ENCODE data around the gene ACER3.
"Not testable (repeated sequence)": the region's sequence is repeated elsewhere in the genome, so short reads cannot be mapped to it uniquely, and the experiment has no call there.

ACER3 gene

DNA sequence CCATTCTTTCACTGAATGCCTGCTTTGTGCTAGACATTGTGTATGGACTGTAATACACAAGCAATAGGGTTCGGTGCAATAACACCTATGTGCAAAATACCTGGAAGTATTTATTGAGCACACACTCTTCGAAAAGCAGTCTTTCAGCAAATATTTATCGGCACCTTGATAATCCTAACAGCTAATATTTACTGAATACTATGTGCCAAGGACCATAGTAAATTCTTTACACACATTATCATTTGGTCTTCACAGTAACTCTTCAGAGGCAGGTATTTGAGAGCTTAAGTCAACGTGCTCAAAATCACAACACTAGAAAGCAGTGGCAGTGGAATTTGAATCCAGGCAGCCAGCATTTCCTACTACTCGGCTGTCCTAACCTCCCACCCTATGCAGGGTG lies 175.7 kb downstream of the ACER3 start:
- no peak for DNase-seq (ENCODE audit: extremely low read depth in 1 of 2, low read depth in 1 of 2)

DNA sequence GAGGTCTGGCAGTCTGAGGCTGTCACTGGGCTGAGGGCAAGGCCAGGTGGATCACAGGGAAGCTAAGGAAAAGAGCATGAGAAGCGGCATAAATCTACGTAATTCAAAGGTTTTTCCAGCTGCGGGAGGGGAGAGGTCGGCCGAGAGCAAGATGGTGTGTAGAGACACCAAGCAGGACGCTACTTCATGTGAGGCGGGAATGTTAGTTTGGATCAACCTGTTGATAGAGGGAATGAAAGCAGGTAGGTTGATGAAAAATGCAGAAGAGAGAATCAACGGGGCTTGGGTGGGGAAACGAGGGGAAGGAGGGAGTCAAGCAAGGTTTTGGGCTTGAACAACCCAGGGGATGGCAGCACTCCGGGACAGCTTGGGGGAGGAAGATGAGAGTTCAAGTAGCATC lies 176.3 kb downstream of the ACER3 start:
- no peak for DNase-seq (ENCODE audit: extremely low read depth in 1 of 2, low read depth in 1 of 2)

DNA sequence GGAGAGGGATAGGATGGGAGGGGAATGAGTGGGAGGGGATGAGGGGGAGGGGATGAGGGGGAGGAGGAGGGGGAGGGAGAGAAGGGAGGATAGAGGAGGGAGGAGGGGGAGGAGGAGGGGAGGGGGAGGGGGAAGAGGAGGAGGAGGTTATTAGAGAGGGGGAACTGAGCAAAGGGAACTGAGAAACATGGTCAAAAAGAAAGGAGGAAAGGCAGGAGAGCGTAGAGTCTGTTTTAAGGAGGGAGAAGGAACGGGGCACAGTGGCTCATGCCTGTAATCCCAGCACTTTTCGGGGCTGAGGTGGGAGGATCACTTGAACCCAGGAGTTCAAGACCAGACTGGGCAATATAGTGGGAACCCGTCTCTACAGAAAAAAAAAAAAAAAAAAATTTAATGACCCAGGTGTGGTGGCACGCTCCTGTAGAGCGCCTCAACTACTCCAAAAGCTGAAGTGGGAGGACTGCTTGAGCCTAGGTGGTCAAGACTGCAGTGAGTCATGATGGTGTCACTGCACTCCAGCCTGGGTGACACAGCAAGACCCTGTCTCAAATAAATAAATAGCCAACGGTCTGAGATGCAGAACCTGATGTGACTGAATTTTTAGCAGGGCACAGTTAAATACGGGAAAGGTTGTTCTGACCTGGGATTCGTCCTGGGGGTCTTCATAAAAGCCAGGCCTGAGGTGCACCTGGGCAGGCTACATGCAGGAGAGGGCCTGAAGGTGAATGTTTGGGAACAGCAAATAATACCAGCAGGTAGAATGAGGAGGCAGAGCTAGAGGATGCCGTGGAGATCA lies 177.5 kb downstream of the ACER3 start:
- DNase-seq (ENCODE audit: extremely low read depth in 1 of 2, low read depth in 1 of 2), result no peak

DNA sequence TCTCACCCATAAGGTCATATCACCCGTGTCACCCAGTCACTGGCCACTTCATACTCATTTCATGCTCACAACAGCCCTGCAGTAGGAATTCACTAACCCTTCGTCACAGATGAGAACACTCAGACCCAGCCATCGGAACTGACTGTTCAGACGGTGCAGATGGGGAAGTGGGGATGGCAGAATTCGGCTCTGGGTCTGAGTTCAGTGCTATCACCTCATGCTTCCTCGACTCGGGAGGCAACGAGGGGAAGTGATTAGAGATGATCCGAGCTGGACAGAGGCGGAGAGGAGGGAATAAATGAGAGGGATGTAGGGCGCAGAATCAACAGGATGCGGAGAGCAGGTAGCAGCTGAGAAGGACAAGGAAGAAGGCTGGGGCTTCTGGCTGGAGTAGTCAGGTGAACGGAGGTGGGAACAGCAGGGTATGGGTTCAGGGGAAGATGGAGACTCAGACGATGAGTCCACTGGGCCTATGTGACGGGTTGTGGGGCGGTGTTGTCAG lies 178.2 kb downstream of the ACER3 start:
- no peak for DNase-seq (ENCODE audit: extremely low read depth in 1 of 2, low read depth in 1 of 2)

DNA sequence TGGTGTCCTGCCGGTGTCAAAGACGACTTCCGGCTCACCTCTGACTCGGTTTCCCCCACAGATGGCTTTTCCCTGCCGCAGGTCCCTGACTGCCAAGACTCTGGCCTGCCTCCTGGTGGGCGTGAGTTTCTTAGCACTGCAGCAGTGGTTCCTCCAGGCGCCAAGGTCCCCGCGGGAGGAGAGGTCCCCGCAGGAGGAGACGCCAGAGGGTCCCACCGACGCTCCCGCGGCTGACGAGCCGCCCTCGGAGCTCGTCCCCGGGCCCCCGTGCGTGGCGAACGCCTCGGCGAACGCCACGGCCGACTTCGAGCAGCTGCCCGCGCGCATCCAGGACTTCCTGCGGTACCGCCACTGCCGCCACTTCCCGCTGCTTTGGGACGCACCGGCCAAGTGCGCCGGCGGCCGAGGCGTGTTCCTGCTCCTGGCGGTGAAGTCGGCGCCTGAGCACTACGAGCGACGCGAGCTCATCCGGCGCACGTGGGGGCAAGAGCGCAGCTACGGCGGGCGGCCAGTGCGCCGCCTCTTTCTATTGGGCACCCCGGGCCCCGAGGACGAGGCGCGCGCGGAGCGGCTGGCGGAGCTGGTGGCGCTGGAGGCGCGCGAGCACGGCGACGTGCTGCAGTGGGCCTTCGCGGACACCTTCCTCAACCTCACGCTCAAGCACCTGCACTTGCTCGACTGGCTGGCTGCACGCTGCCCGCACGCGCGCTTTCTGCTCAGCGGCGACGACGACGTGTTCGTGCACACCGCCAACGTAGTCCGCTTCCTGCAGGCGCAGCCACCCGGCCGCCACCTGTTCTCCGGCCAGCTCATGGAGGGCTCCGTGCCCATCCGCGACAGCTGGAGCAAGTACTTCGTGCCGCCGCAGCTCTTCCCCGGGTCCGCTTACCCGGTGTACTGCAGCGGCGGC lies 179.0 kb downstream of the ACER3 start:
- DNase-seq (ENCODE audit: extremely low read depth in 1 of 2, low read depth in 1 of 2), result no peak

DNA sequence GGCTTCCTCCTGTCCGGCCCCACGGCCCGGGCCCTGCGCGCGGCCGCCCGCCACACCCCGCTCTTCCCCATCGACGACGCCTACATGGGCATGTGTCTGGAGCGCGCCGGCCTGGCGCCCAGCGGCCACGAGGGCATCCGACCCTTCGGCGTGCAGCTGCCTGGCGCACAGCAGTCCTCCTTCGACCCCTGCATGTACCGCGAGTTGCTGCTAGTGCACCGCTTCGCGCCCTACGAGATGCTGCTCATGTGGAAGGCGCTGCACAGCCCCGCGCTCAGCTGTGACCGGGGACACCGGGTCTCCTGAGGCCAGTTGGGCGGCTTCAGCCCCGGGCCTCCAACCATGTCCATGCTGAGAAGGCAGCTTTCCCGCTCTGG lies 179.7 kb downstream of the ACER3 start:
- DNase-seq (ENCODE audit: extremely low read depth in 1 of 2, low read depth in 1 of 2), result no peak

DNA sequence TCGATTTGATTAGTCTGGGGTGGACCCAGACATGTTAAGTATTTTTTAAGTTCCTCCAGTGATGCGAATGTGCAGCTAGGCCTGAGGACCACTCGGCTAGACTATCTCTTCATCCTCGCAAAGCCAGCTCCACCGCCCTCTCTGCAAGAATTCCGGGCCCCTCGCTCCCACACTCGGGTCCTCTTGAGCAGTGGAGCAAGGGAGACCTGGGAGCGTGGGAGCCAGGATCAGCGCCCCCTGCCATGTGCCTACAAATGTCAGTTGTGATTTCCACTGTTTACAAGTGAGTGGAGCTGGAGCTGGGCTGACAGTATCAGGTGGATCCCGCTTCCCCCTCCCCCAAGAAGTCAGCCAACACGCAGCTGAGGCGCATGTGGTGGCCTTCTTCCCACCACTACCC lies 180.2 kb downstream of the ACER3 start:
- no peak for DNase-seq (ENCODE audit: extremely low read depth in 1 of 2, low read depth in 1 of 2)

DNA sequence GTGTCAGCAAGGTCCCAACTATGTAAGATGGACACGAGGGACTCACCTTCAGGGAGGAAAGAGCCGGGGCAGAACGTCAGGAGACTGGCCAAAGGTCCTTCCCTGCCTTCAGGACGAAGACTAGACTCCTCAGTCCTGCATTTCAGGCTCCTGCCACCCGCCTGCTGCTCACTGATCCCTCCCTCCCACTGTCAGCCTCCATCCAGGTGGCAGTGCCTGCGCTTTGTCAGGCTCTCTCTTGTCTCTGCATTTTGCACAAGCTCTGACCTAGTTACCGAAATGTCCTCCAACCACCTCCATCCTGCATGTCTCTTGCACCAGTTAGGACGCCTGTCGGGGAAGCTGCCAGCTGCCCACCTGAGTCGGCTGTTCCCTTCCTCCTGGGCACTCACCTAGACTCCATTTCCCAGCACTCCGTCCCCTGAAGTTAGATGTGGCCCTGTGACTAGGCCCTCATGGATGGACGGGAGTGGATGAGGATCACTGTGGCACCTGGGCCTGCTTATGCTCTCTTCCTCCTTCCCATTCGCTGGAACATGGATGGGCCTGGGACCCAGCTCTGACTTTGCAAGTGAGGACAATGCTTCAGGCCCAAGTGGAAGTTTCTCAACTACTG lies 181.5 kb downstream of the ACER3 start:
- no peak for DNase-seq (ENCODE audit: extremely low read depth in 1 of 2, low read depth in 1 of 2)

DNA sequence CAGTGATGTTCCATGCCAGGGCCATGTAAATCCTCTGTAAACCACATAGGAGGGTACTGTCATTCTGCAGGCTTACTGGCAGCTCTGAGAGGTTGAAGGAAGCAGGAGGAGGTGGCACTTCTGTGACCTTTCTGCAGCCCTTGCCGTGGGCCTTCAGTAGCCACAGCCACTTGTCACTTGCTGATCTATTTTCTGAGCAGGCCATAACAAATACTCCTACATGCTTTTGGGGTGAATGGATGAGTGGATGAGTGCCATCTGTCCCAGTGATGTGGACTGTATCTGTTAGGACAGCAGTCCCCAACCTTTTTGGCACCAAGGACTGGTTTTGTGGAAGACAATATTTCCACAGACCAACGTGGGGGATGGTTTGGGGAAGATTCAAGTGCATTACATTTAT lies 183.6 kb downstream of the ACER3 start:
- no peak for DNase-seq (ENCODE audit: extremely low read depth in 1 of 2, low read depth in 1 of 2)

DNA sequence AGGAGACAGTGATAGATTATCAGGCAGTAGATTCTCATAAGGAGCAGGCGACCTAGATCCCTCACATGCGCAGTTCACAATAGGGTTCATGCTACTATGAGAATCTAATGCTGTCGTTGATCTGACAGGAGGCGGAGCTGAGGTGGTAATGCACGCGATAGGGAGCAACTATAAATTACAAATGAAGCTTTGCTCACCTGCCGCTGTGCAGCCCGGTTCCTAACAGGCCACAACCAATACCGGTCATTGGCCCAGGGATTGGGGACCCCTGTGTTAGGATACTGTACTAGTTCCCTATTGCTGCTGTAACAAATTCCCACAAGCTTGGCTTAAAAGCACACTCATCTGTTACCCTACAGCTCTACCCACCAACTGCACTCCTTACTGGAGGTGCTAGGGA lies 184.2 kb downstream of the ACER3 start:
- no peak for DNase-seq (ENCODE audit: extremely low read depth in 1 of 2, low read depth in 1 of 2)

DNA sequence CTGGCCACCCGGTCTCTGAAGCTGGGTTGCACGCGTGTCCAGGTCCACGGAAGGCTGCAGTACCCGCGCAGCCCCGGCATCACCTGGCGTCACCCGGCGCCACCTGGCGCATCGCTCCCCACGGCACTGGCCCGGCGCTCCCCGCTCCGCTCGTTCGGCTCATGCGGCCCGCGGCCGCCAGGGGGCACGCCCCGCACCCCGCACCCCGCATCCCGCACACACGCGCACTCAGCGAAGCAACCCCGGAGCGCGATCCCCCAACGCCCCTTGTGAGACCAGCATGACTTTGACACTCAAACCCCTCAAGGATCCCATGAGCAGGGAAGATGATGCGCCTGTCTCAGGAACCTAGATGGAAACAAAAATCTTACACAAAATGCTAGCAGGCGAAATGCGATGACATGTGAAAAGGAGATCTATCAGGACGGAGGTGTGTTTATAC lies 185.4 kb downstream of the ACER3 start:
- DNase-seq (ENCODE audit: extremely low read depth in 1 of 2, low read depth in 1 of 2), result peak in 1 of 2 donors; percentile 14

DNA sequence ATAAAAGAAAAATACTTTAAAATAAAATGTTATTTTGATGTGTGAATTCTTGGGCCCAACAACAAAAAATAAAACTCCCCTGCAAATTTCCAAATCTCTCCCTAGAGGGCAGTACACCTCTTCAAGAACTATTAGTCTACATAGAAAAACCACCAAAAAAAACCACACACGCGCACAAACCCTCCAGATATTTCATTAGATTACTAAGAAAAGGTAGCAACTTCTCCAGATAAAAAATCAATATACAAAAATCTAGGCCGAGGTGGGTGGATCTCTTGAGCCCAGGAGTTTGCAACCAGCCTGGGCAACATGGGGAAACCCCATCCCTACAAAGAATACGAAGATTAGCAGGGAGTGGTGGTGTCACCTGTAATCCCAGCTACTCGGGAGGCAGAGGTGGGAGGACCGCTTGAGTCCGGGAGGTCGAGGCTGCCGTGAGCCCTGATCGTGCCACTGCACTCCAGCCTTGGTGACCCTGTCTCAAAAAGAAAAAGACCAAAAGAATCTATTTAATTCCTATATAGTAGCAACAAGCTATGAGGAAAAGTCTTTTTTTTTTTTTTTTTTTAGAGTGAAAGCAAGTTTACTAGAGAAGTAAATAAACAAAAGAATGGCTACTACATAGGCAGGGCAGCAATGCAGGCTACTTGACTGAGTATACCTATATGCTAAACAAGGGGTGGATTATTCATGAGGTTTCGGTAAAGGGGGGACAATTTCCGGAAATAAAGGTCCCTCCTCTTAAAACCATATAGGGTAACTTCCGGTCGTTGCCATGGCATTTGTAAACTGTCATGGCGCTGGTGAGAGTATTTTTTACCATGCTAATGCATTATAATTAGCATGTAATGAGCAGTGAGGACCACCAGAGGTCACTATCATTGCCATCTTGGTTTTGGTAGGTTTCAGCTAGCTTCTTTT lies 186.5 kb downstream of the ACER3 start:
- DNase-seq (ENCODE audit: extremely low read depth in 1 of 2, low read depth in 1 of 2), result peak in 1 of 2 donors; percentile 68

DNA sequence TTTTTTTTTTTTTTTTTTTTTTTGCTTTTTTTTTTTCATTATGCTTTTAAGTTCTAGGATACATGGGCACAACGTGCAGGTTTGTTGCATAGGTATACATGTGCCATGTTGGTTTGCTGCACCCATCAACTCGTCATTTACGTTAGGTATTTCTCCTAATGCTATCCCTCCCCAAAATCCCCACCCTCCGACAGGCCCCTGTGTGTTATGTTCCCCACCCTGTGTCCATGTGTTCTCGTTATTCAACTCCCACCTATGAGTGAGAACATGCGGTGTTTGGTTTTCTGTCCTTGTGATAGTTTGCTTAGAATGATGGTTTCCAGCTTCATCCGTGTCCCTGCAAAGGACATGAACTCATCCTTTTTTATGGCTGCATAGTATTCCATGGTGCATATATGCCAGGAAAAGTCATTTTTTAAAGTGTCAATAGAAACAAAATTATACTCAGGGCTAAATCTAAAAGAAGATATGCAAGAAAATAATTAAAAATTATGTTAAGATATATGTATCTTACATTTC lies 187.3 kb downstream of the ACER3 start:
- not testable (repeated sequence) for DNase-seq (ENCODE audit: extremely low read depth in 1 of 2, low read depth in 1 of 2)

DNA sequence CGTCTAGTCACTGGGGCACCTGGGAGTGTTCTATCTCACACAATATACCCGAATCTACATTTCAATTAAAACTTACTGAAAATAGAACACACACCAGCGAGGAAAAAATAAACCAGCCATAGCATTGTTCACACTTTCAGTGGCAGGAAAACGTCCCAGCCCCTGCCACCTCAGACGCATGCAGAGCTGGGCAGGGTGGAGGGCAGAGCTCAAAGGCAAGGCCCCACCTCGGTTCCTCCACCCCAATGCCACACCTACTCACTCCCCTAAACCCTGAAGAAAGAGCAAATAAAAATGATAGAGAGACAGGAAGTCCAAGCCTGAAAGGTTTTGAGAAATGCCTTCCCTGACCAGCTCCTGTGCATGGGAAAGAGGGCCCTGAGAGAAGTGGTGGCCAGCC lies 188.3 kb downstream of the ACER3 start:
- no peak for DNase-seq (ENCODE audit: extremely low read depth in 1 of 2, low read depth in 1 of 2)

DNA sequence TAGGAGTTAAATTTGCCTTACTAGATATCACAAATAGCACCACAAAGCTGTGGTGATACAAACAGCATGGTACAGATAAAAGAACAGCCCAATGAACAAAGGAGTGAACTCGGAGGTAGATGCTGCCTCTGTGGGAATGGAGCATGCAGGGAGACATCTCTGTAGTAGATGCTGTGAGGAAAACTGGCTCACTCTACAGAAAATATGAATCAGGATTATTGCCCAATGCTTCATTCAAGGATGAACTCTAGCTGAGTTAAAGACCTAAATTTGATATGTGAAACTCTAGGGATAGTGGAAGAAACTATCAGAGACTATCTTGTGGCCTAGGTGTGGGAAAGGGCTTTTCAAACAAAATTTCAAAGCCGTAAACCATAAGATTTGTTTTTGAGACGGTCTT lies 190.8 kb downstream of the ACER3 start:
- no peak for DNase-seq (ENCODE audit: extremely low read depth in 1 of 2, low read depth in 1 of 2)

DNA sequence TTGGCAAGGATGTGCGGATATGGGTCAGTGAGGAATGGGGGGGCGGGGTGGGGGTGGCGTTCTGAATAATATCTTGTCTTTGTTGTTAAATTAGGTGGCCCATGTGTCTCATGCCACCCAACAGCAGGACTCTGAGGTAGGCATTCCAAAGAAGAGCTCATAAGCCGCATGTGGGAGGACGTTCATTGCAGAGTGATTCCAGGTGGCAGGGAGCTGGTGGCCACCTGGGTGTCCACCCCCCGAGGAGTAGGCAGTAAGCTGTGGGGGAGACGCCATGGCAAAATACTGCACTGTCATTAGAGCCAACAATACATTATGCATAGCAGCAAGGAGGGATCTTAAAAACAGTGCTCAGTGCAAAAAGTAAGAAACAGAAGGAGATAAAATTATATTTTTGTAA lies 191.8 kb downstream of the ACER3 start:
- DNase-seq (ENCODE audit: extremely low read depth in 1 of 2, low read depth in 1 of 2), result no peak

DNA sequence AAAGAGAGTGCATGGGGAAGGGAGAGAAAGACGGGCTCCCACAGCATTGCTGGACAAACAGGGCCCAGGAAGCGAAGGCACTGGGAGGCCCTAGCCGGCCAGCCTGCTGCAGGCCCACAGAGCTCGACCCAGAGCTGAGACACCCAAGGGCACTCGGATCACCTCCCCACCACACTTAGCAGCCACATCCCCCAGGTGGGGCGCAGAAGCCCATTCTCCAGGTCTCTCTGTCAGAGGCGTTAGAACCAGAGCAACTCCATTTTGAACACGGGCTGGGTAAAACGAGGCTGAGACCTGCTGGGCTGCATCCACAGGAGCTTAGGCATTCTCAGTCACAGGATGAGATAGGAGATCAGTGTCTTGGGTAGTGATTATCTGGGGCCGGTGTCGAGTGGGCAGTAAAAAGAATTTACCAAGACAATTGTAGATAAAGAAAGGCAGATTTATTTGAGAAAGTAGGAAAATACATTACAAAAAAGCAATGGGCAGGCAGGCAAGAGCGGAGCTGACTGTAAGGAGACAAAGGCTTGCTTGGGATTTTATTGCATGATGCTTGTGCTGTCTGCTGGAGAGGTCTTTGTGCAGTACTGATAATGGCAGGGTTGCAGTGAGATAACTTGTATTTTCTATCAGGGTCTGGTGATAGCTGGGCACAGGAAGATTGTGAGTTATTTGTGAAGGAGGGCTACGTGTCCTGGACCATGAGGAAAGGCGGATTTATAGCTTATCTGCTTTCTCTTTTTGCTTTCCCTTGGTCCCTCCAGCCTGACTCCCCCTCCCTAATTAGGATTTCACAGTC lies 192.7 kb downstream of the ACER3 start:
- no peak for DNase-seq (ENCODE audit: extremely low read depth in 1 of 2, low read depth in 1 of 2)

DNA sequence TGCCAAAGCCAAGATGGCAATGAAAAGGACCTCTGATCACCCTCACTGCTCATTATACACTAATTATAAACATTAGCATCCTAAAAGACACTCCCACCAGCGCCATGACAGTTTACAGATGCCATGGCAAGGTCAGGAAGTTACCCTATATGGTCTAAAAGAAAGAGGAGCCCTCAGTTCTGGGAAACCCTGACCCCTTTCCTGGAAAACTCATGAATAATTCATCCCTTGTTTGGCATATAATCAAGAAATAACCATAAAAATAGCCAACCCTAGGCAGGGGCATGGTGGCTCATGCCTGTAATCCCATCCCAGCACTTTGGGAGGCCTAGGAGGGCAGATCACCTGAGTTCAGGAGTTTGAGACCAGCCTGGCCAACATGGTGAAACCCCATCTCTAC lies 193.4 kb downstream of the ACER3 start:
- no peak for DNase-seq (ENCODE audit: extremely low read depth in 1 of 2, low read depth in 1 of 2)

DNA sequence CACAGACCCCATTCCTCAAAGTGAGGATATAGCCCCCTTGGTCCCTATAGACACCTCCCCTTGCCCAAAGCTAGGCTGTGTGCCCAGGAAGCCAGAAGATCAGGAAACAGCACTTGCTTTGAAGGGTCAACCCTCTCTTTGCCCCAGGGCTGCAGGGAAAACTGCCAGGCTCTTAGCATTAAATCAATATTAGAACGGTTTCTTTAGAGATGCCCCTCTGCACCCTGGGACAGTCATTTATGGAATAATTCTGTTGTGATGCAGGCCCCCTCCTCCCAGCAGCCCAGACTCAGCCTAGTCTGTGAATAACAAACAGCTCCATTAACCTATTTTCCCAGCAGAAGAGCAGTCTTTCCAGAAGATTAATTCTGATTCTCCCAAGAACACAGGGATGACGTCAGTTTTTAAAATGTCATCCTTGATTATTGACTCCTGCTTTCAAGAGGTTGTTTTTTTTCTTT lies 194.4 kb downstream of the ACER3 start:
- DNase-seq (ENCODE audit: extremely low read depth in 1 of 2, low read depth in 1 of 2), result no peak
